Measurements from ENCODE around the gene IPO11. TPM values are rescaled to one million over a fixed set of nuclear protein-coding genes. Genes with fewer than 3 reads are reported as not detected.
A peak's percentile ranks its signal among the peaks of the same experiment; 100 is the strongest.

Gene IPO11
- total and polyA plus RNA-seq, 2 of the 13 experiments (the other 11 are each of a cell fraction or from before 2014, with no cell fraction given) = 13.9 to 24.4 TPM

DNA sequence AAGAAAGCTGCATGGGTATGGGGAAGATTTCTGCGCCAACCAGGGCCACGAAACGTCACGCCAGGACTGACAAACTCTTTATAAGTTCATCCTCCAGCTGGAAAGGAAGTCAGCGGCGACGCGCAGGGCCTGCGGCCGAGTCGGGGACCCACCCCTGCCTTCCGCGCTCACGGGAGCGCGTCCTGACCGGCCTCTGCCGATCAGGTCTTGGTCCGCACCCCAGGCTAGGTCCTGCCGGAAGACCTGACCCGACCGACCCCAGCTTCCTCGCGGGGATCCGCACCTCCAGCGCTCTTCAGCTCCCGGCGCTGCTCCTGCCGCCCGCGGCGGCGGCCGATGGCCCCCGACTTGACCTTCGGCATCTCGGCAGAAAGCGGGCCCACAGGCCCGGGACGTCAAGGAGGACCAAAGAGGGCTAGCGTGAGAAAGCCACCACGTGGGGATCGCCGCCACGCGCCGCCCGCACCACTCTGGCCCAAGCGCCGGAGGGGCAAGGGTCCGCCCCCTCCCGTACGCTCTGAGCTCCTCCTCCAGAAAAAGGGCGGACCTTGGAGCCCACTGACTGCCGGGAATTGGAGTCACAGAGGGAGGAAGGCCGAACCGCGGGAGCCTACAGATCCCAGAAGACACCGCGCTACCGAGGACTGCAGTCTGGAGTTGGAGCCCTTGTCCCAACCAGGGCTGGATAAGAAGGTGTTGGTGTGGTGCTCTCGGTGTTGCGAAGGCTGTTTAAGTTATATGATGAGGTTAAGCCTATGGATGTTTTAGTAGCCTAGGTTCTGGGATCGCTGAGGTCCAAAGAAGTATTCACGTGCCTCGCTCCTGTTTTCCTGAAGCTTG is 8.9 kb upstream of the IPO11 start, which contains the start of gene DIMT1 (continued):
- no peak for TF ChIP-seq STAG1 (CRISPR knock-in tag; IDR thresholded peaks at IDR 0.05)
- TF ChIP-seq HDAC1 (CRISPR knock-in tag; IDR thresholded peaks at IDR 0.05) = peak; percentile 97
- peak; percentile 98 for TF ChIP-seq POLR2AphosphoS5 (IDR thresholded peaks at IDR 0.05; ENCODE audit: low read depth, low read length)
- TF ChIP-seq GATA4 (IDR thresholded peaks at IDR 0.05; ENCODE audit: borderline replicate concordance, low read depth) = peak; percentile 76; the same call in 1 of the 2 replicates
- 0 out of 2 replicates have a peak, but pooled peaks have one; percentile 29 for TF ChIP-seq PCBP1 (IDR thresholded peaks at IDR 0.05; ENCODE audit: borderline replicate concordance, low read depth, low read length)
- TF ChIP-seq SOX5 (CRISPR knock-in tag; IDR thresholded peaks at IDR 0.05; ENCODE audit: borderline replicate concordance) = peak; percentile 46; the same call in 1 of the 2 replicates
- TF ChIP-seq ZNF878 (CRISPR knock-in tag; IDR thresholded peaks at IDR 0.05) = peak; percentile 80; the same call in 1 of the 2 replicates
- TF ChIP-seq KMT2A (CRISPR knock-in tag; IDR thresholded peaks at IDR 0.05) = peak; percentile 95
- peak; percentile 98 for TF ChIP-seq MXD1 (CRISPR knock-in tag; IDR thresholded peaks at IDR 0.05)
- TF ChIP-seq RAD21 (CRISPR knock-in tag; IDR thresholded peaks at IDR 0.05) = peak; percentile 44; the same call in 1 of the 2 replicates
- no peak for TF ChIP-seq SRSF9 (IDR thresholded peaks at IDR 0.05; ENCODE audit: borderline replicate concordance, insufficient read depth, low read depth, low read length, poor library complexity, severe bottlenecking)
- peak; percentile 99 for TF ChIP-seq POLR2G (IDR thresholded peaks at IDR 0.05; ENCODE audit: low read depth, low read length)
- TF ChIP-seq PPARG (CRISPR knock-in tag; conservative IDR thresholded peaks at IDR 0.05) = peak; percentile 70
- TF ChIP-seq RFXAP (CRISPR knock-in tag; IDR thresholded peaks at IDR 0.05; ENCODE audit: borderline replicate concordance) = 0 out of 2 replicates have a peak, but pooled peaks have one; percentile 29
- TF ChIP-seq, protein P1, sequence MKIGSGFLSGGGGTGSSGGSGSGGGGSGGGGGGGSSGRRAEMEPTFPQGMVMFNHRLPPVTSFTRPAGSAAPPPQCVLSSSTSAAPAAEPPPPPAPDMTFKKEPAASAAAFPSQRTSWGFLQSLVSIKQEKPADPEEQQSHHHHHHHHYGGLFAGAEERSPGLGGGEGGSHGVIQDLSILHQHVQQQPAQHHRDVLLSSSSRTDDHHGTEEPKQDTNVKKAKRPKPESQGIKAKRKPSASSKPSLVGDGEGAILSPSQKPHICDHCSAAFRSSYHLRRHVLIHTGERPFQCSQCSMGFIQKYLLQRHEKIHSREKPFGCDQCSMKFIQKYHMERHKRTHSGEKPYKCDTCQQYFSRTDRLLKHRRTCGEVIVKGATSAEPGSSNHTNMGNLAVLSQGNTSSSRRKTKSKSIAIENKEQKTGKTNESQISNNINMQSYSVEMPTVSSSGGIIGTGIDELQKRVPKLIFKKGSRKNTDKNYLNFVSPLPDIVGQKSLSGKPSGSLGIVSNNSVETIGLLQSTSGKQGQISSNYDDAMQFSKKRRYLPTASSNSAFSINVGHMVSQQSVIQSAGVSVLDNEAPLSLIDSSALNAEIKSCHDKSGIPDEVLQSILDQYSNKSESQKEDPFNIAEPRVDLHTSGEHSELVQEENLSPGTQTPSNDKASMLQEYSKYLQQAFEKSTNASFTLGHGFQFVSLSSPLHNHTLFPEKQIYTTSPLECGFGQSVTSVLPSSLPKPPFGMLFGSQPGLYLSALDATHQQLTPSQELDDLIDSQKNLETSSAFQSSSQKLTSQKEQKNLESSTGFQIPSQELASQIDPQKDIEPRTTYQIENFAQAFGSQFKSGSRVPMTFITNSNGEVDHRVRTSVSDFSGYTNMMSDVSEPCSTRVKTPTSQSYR (CRISPR knock-in tag; IDR thresholded peaks at IDR 0.05; ENCODE audit: borderline replicate concordance) = 0 out of 2 replicates have a peak, but pooled peaks have one; percentile 8
- peak; percentile 90; the same call in 1 of the 2 replicates for TF ChIP-seq TOE1 (CRISPR knock-in tag; IDR thresholded peaks at IDR 0.05)
- 0 out of 2 replicates have a peak, but pooled peaks have one; percentile 47 for TF ChIP-seq HOXA3 (CRISPR knock-in tag; IDR thresholded peaks at IDR 0.05)
- TF ChIP-seq ZNF816 (CRISPR knock-in tag; IDR thresholded peaks at IDR 0.05; ENCODE audit: borderline replicate concordance) = peak; percentile 77; the same call in 1 of the 2 replicates
- TF ChIP-seq, protein P2, sequence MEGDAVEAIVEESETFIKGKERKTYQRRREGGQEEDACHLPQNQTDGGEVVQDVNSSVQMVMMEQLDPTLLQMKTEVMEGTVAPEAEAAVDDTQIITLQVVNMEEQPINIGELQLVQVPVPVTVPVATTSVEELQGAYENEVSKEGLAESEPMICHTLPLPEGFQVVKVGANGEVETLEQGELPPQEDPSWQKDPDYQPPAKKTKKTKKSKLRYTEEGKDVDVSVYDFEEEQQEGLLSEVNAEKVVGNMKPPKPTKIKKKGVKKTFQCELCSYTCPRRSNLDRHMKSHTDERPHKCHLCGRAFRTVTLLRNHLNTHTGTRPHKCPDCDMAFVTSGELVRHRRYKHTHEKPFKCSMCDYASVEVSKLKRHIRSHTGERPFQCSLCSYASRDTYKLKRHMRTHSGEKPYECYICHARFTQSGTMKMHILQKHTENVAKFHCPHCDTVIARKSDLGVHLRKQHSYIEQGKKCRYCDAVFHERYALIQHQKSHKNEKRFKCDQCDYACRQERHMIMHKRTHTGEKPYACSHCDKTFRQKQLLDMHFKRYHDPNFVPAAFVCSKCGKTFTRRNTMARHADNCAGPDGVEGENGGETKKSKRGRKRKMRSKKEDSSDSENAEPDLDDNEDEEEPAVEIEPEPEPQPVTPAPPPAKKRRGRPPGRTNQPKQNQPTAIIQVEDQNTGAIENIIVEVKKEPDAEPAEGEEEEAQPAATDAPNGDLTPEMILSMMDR (CRISPR knock-in tag; IDR thresholded peaks at IDR 0.05) = 0 out of 2 replicates have a peak, but pooled peaks have one; percentile 6
- no peak for TF ChIP-seq MTERF4 (CRISPR knock-in tag; IDR thresholded peaks at IDR 0.05)
- no peak for TF ChIP-seq ZNF44 (CRISPR knock-in tag; IDR thresholded peaks at IDR 0.05)

Measured in HepG2 (cell line).